ENCODE measurements around the gene OR9G1. TPM values are rescaled to one million over a fixed set of nuclear protein-coding genes. Genes with fewer than 3 reads are reported as not detected.

The OR9G1 gene
- total RNA-seq, 1 donor from 2014 or later, result not detected

DNA sequence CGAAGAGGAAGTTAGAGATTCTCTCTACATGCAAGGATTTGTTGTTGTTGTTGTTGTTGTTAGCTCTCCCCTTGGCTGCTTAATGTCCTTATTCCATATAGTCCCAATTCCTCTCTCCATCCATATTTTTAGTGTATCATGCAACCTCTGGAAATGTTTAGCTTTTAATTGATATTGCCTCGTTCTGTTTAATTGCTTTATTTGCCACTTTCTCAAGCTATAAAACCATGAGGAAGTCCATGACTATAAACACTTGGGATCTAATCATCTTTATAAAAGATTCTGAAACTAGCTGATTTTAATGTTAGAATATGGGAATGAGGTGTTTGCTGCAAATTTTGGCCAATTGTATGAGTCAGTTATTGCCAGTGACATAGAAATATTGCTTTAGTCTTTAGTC, 5.5 kb upstream of the OR9G1 start:
- no peaks in the 10 kb centered on the region for H3K4me1 Mint-ChIP-seq
- no peak overlapping the region for H3K4me3 Mint-ChIP-seq
- no peaks in the 10 kb centered on the region for H3K36me3 Mint-ChIP-seq
- H3K27ac Mint-ChIP-seq, result no peak overlapping the region
- H3K9me3 Mint-ChIP-seq, result no peaks in the 10 kb centered on the region
- H3K27me3 Mint-ChIP-seq (ENCODE audit: low read depth), result peaks cover 4% of the 10 kb centered on the region
- DNase-seq (ENCODE audit: low spot score in 2 of 2, unreplicated experiment in 2 of 2), result no peak
- no peak for TF ChIP-seq CTCF (IDR thresholded peaks at IDR 0.05; ENCODE audit: unreplicated experiment)

GRCh38 chr11:56700242-56700913, 1.5 kb downstream of the OR9G1 start:
- TF ChIP-seq CTCF (IDR thresholded peaks at IDR 0.05; ENCODE audit: unreplicated experiment), result no peak
- DNase-seq (ENCODE audit: low spot score in 2 of 2, unreplicated experiment in 2 of 2), result no peak
- Mint-ChIP-seq H3K4me1 (no peaks in the 10 kb centered on the region), H3K27me3 (ENCODE audit: low read depth) (no peaks in the 10 kb centered on the region), H3K27ac (no peak overlapping the region), H3K36me3 (no peaks in the 10 kb centered on the region), H3K4me3 (no peak overlapping the region), H3K9me3 (no peaks in the 10 kb centered on the region)

- no peaks in the 10 kb centered on the region for H3K4me1 Mint-ChIP-seq
- no peaks in the 10 kb centered on the region for H3K9me3 Mint-ChIP-seq
- no peaks in the 10 kb centered on the region for H3K27me3 Mint-ChIP-seq (ENCODE audit: low read depth)
Observed at GRCh38 chr11:56700914-56701485, 2.1 kb downstream of the OR9G1 start.

GRCh38 chr11:56705784-56706396, 7.0 kb downstream of the OR9G1 start:
- TF ChIP-seq CTCF (IDR thresholded peaks at IDR 0.05; ENCODE audit: unreplicated experiment), result no peak
- no peak overlapping the region for H3K4me3 Mint-ChIP-seq
- H3K36me3 Mint-ChIP-seq, result no peaks in the 10 kb centered on the region
- DNase-seq (ENCODE audit: low spot score in 2 of 2, unreplicated experiment in 2 of 2), result no peak
- no peaks in the 10 kb centered on the region for H3K4me1 Mint-ChIP-seq
- H3K27ac Mint-ChIP-seq, result no peak overlapping the region
- peaks cover 8% of the 10 kb centered on the region for H3K9me3 Mint-ChIP-seq
- no peaks in the 10 kb centered on the region for H3K27me3 Mint-ChIP-seq (ENCODE audit: low read depth)

More at GRCh38 chr11:56700914-56701485, 2.1 kb downstream of the OR9G1 start:
- no peak overlapping the region for H3K4me3 Mint-ChIP-seq
- no peak for DNase-seq (ENCODE audit: low spot score in 2 of 2, unreplicated experiment in 2 of 2)
- H3K27ac Mint-ChIP-seq, result no peak overlapping the region
- no peak for TF ChIP-seq CTCF (IDR thresholded peaks at IDR 0.05; ENCODE audit: unreplicated experiment)
- no peaks in the 10 kb centered on the region for H3K36me3 Mint-ChIP-seq

DNA sequence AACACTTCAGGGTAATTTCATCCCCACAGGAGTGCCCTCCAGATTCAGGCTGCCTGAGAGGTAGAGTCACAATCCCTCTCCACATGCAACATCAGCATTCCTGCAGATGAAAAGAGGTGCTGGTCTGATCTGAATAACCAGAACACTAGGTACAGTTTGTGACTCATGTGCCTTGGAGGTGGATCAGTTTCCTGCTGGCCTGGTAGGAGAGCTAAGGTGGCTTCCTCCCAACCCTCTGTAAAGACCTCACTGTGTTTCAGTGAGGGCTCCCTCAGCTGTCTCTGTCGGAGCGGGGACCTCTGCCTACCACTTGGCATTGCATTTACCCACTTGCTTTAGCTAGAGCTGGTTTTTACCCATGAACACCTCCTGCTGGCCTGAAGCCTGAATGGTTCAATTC, 7.6 kb downstream of the OR9G1 start:
- no peak overlapping the region for H3K27ac Mint-ChIP-seq
- H3K27me3 Mint-ChIP-seq (ENCODE audit: low read depth), result no peaks in the 10 kb centered on the region

More for the DNA sequence above, 7.6 kb downstream of the OR9G1 start:
- H3K4me1 Mint-ChIP-seq, result no peaks in the 10 kb centered on the region
- TF ChIP-seq CTCF (IDR thresholded peaks at IDR 0.05; ENCODE audit: unreplicated experiment), result no peak
- H3K36me3 Mint-ChIP-seq, result no peaks in the 10 kb centered on the region
- peaks cover 11% of the 10 kb centered on the region for H3K9me3 Mint-ChIP-seq
- no peak for DNase-seq (ENCODE audit: low spot score in 2 of 2, unreplicated experiment in 2 of 2)
- H3K4me3 Mint-ChIP-seq, result no peak overlapping the region

All from mesothelial cell of epicardium (in vitro differentiated cells).